H1 (cell line): ENCODE measurements around the gene ZBTB38. TPM values are rescaled to one million over a fixed set of nuclear protein-coding genes. Genes with fewer than 3 reads are reported as not detected.

ENCODE experiments used
- CTCF ChIA-PET: fragments of 300-600 bp; sonication (Branson Sonifier 250); formaldehyde crosslinking; loops from one replicate; lab custom pipeline; 2021; ENCODE audit not compliant: partially characterized antibody; lab: Charles Lee
- POLR2A ChIA-PET: fragments of 300-600 bp; sonication (Branson Sonifier 250); formaldehyde crosslinking; loops from one replicate; lab custom pipeline; 2021; ENCODE audit warnings: inconsistent platforms; ENCODE audit not compliant: partially characterized antibody; lab: Charles Lee
- DNase-seq, 2 experiments: peaks; one replicate each; pipeline versions ENCODE4 v3.0.0 to v3.0.0-alpha.2; 2010 to 2022; ENCODE audit warnings: low spot score in 2 of 2, low read depth in 1 of 2, mixed read lengths in 1 of 2
- FAIRE-seq: peaks from 2 replicates; lab custom pipeline; 2011; peaks lifted over from hg19 to GRCh38; lab: Jason Lieb, UNC
- H2AFZ ChIP-seq: 2 replicates; pipeline ENCODE4 v1.8.1; 2012; ENCODE audit warnings: low read length, inconsistent platforms
- H2AK5ac ChIP-seq: 2 replicates; pipeline ENCODE4 v1.6.1; 2013; ENCODE audit warnings: low read depth, low read length
- H2BK120ac ChIP-seq: replicated peaks from 2 replicates; pipeline ENCODE3; 2013; ENCODE audit warnings: low read depth, low read length, inconsistent platforms
- H2BK12ac ChIP-seq: 2 replicates; pipeline ENCODE4 v1.6.1; 2013; ENCODE audit warnings: low read depth, low read length
- H2BK15ac ChIP-seq: 2 replicates; pipeline ENCODE4 v1.6.1; 2013; ENCODE audit warnings: low read length
- H2BK20ac ChIP-seq: 2 replicates; pipeline ENCODE4 v1.6.1; 2013; ENCODE audit warnings: low read length
- H2BK5ac ChIP-seq: 2 replicates; pipeline ENCODE4 v1.6.1; 2013; ENCODE audit warnings: low read depth, low read length
- H3K14ac ChIP-seq: 2 replicates; pipeline ENCODE4 v1.6.1; 2013; ENCODE audit warnings: inconsistent platforms; ENCODE audit not compliant: insufficient read length
- H3K18ac ChIP-seq: 2 replicates; pipeline ENCODE4 v1.6.1; 2013; ENCODE audit warnings: low read length; ENCODE audit errors: extremely low read depth
- H3K23ac ChIP-seq: 2 replicates; pipeline ENCODE4 v1.6.1; 2013; ENCODE audit warnings: inconsistent platforms; ENCODE audit not compliant: insufficient read length
- H3K23me2 ChIP-seq: 2 replicates; pipeline ENCODE4 v1.6.1; 2013; ENCODE audit warnings: low read depth, low read length
- H3K27ac ChIP-seq: 2 replicates; pipeline ENCODE4 v1.6.1; 2011; ENCODE audit warnings: low read depth, low read length, inconsistent platforms
- H3K27me3 ChIP-seq, 4 experiments: replicated peaks in 1 of 4; 1 replicate in 1 of 4; 2 replicates in 3 of 4; pipeline versions ENCODE4 v1.6.1 to v1.8.1; 2011 to 2013; ENCODE audit warnings: low read length in 3 of 4, mild to moderate bottlenecking in 3 of 4, inconsistent platforms in 2 of 4, mixed read lengths in 2 of 4, moderate library complexity in 1 of 4; ENCODE audit not compliant: control insufficient read depth in 3 of 4, insufficient read depth in 3 of 4; ENCODE audit errors: extremely low read depth in 1 of 4
- H3K36me3 ChIP-seq, 4 experiments: 2 replicates each; pipeline versions ENCODE4 v1.6.1 to v1.8.1; 2011 to 2013; ENCODE audit warnings: mild to moderate bottlenecking in 4 of 4, low read length in 3 of 4, moderate library complexity in 2 of 4, control low read depth in 1 of 4, inconsistent platforms in 1 of 4; ENCODE audit not compliant: insufficient read depth in 4 of 4, control insufficient read depth in 2 of 4
- H3K4ac ChIP-seq: replicated peaks from 2 replicates; pipeline ENCODE3; 2013; ENCODE audit warnings: low read length, low read depth, mixed read lengths, inconsistent platforms; ENCODE audit not compliant: insufficient read length
- H3K4me1 ChIP-seq, 4 experiments: replicated peaks in 1 of 4; 1 replicate in 1 of 4; 2 replicates in 3 of 4; pipeline versions ENCODE4 v1.6.1 to v1.8.1; 2011 to 2013; ENCODE audit warnings: low read length in 3 of 4, inconsistent platforms in 2 of 4, mixed read lengths in 1 of 4; ENCODE audit not compliant: insufficient read depth in 4 of 4, control insufficient read depth in 3 of 4
- H3K4me2 ChIP-seq, 2 experiments: 2 replicates each; pipeline versions ENCODE4 v1.6.1 to v1.8.1; 2011 to 2013; ENCODE audit warnings: low read depth in 2 of 2, low read length in 2 of 2, control low read depth in 1 of 2, inconsistent platforms in 1 of 2, mild to moderate bottlenecking in 1 of 2; ENCODE audit not compliant: insufficient read depth in 1 of 2
- H3K4me3 ChIP-seq, 4 experiments: fragments of 200-600, 300-600 bp in 1 of 4; sonication (generic), shearing (Covaris generic), sonication (Bioruptor Twin) in 1 of 4; 2 replicates each; pipeline versions ENCODE4 v1.5.1 to v1.8.1; 2011 to 2016; ENCODE audit warnings: low read length in 4 of 4, low read depth in 3 of 4, control low read depth in 2 of 4, inconsistent platforms in 2 of 4, mild to moderate bottlenecking in 2 of 4, mixed read lengths in 1 of 4, moderate library complexity in 1 of 4; ENCODE audit not compliant: insufficient read depth in 2 of 4; ENCODE audit errors: extremely low read depth in 1 of 4
- H3K56ac ChIP-seq: replicated peaks from 2 replicates; pipeline ENCODE3; 2013; ENCODE audit warnings: low read depth, mild to moderate bottlenecking, mixed read lengths, low read length, inconsistent platforms; ENCODE audit not compliant: insufficient read length
- H3K79me1 ChIP-seq: 2 replicates; pipeline ENCODE4 v1.6.1; 2013; ENCODE audit warnings: low read depth, low read length, control low read depth
- H3K79me2 ChIP-seq, 2 experiments: 2 replicates each; pipeline versions ENCODE4 v1.6.1 to v1.8.1; 2012 to 2013; ENCODE audit warnings: low read length in 2 of 2, mild to moderate bottlenecking in 2 of 2, inconsistent platforms in 1 of 2; ENCODE audit not compliant: insufficient read depth in 2 of 2, control insufficient read depth in 1 of 2
- H3K9ac ChIP-seq, 4 experiments: replicated peaks in 1 of 4; 1 replicate in 1 of 4; 2 replicates in 3 of 4; pipeline versions ENCODE4 v1.6.1 to v1.8.1; 2011 to 2013; ENCODE audit warnings: low read depth in 3 of 4, low read length in 3 of 4, control low read depth in 2 of 4, mild to moderate bottlenecking in 2 of 4, moderate library complexity in 2 of 4, inconsistent platforms in 1 of 4; ENCODE audit errors: extremely low read depth in 1 of 4
- H3K9me3 ChIP-seq, 2 experiments: 2 replicates each; pipeline versions ENCODE4 v1.6.1 to v1.8.1; 2012 to 2013; ENCODE audit warnings: mild to moderate bottlenecking in 2 of 2, moderate library complexity in 2 of 2, control low read depth in 1 of 2, inconsistent platforms in 1 of 2, low read depth in 1 of 2, low read length in 1 of 2, mixed read lengths in 1 of 2; ENCODE audit not compliant: insufficient read depth in 2 of 2
- H4K20me1 ChIP-seq, 2 experiments: replicated peaks in 1 of 2; 2 replicates each; pipeline versions ENCODE3 to v1.8.1; 2011 to 2013; ENCODE audit warnings: inconsistent platforms in 2 of 2, low read length in 2 of 2, mild to moderate bottlenecking in 1 of 2; ENCODE audit not compliant: insufficient read depth in 2 of 2, control insufficient read depth in 1 of 2
- H4K5ac ChIP-seq: 2 replicates; pipeline ENCODE4 v1.6.1; 2013; ENCODE audit warnings: low read length, low read depth, mixed read lengths, inconsistent platforms; ENCODE audit not compliant: insufficient read length
- H4K8ac ChIP-seq: 2 replicates; pipeline ENCODE4 v1.8.0; 2013; ENCODE audit warnings: mild to moderate bottlenecking, moderate library complexity, low read length, inconsistent platforms; ENCODE audit not compliant: insufficient read depth; ENCODE audit errors: extremely low read depth
- H4K91ac ChIP-seq: replicated peaks from 2 replicates; pipeline ENCODE3; 2013; ENCODE audit warnings: low read length, mixed read lengths, inconsistent platforms; ENCODE audit not compliant: insufficient read length
- EZH2 ChIP-seq: fragments of 200-600 bp; sonication (generic); IDR thresholded peaks from 2 replicates; pipeline ENCODE4 v1.7.1; 2012; ENCODE audit warnings: low read depth, mild to moderate bottlenecking, moderate library complexity, low read length, inconsistent platforms; ENCODE audit not compliant: severe bottlenecking
- KDM4A ChIP-seq: IDR thresholded peaks from one replicate; pipeline ENCODE4 v1.7.1; 2012; ENCODE audit warnings: low read depth, mild to moderate bottlenecking, moderate library complexity, low read length, inconsistent platforms; ENCODE audit not compliant: severe bottlenecking
- MAFK ChIP-seq: IDR thresholded peaks from 2 replicates; pipeline ENCODE4 v1.6.1; 2012; ENCODE audit warnings: low read depth, mild to moderate bottlenecking, improper control_type of control experiment, low read length
- RXRA ChIP-seq: IDR thresholded peaks from 2 replicates; pipeline ENCODE4 v1.6.1; 2011; ENCODE audit warnings: low read depth, mild to moderate bottlenecking, low read length, moderate library complexity; ENCODE audit not compliant: insufficient read depth
- SIN3A ChIP-seq, 2 experiments: IDR thresholded peaks in 1 of 2; conservative IDR thresholded peaks in 1 of 2; 2 replicates each; pipeline ENCODE4 v1.6.1; 2011 to 2012; ENCODE audit warnings: low read length in 2 of 2, improper control_type of control experiment in 1 of 2, low read depth in 1 of 2, mild to moderate bottlenecking in 1 of 2
- WGBS, 2 experiments: shearing (Covaris generic) in 1 of 2; methylation state at CpG; one replicate each; pipeline versions ENCODE4 v1.1.6 to v1.1.7; 2013 to 2015; ENCODE audit warnings: low lambda C conversion rate in 2 of 2, mixed read lengths in 2 of 2, inconsistent platforms in 1 of 2, low coverage in 1 of 2, missing lambda C conversion rate in 1 of 2; ENCODE audit not compliant: insufficient replicate concordance in 2 of 2, insufficient coverage in 1 of 2, insufficient read length in 1 of 2; ENCODE audit errors: extremely low coverage in 1 of 2, missing lambda C conversion rate in 1 of 2; 5-methylcytosine and 5-hydroxymethylcytosine counted together
- polyA plus RNA-seq, 7 experiments: library from polyadenylated mRNA; depleted of rRNA in 3 of 7; stranded (reverse) in 5 of 7; unstranded in 2 of 7; fragments of >200 nt in 5 of 7; fragments of 200-250 nt in 2 of 7; gene quantifications; 1 replicate in 5 of 7; 2 replicates in 1 of 7; 4 replicates in 1 of 7; pipeline versions ENCODE4 v1.2.1 to v1.2.3, GENCODE V29; 2011 to 2013; ENCODE audit warnings: missing spikeins in 2 of 7, mixed read lengths in 2 of 7
- total RNA-seq: library from RNA; stranded (reverse); fragmentation: NEBNext Ultra II Directional; extraction: Animal tissue kit (Norgen Biotek cat#: 25700); gene quantifications from 2 replicates; pipeline ENCODE4 v1.2.1, GENCODE V29; 2021

The ZBTB38 gene
- total and polyA plus RNA-seq, 2 of the 8 experiments (the other 6 are each of a cell fraction or from before 2014, with no cell fraction given) = 4.4 to 10.5 TPM

- H3K18ac ChIP-seq = no peak overlapping the region
- H2BK20ac ChIP-seq = peak overlapping the region; percentile 49; the same call in 1 of the 2 replicates
- ChIA-PET CTCF (interaction anchor here (1.1 to 1.6 kb wide), 7 partner anchors 14 to 116 kb away, joined by 3 to 7 read pairs (median 5); no protein-coding TSS in a partner anchor), POLR2A (no interaction called here)
- H3K9me3 ChIP-seq = no peaks in the 10 kb centered on the region
- no peaks in the 10 kb centered on the region for H3K36me3 ChIP-seq
- 0 out of 2 replicates have a peak overlapping the region, but pooled peaks have one; percentile 84 for H2AK5ac ChIP-seq
- no peak overlapping the region for H3K9ac ChIP-seq
- TF ChIP-seq MAFK (no peak), KDM4A (no peak), EZH2 (no peak), SIN3A (conservative IDR thresholded peaks at IDR 0.05 in 1 of 2, IDR thresholded peaks at IDR 0.05 in 1 of 2; ENCODE audit: low read depth in 1 of 2, low read length in 2 of 2) (no peak), RXRA (no peak)
- no peak overlapping the region for H4K8ac ChIP-seq
- H3K23ac ChIP-seq = no peak overlapping the region
- no peak overlapping the region for H3K4me3 ChIP-seq
- H3K4ac ChIP-seq = no peak overlapping the region
- no peak overlapping the region for H3K56ac ChIP-seq
- H4K5ac ChIP-seq = no peak overlapping the region
- no peak overlapping the region for H3K4me2 ChIP-seq
- H3K23me2 ChIP-seq = no peaks in the 10 kb centered on the region
- no peak overlapping the region for H2BK120ac ChIP-seq
- no peak overlapping the region for H2BK15ac ChIP-seq
- H3K79me1 ChIP-seq = no peaks in the 10 kb centered on the region
- FAIRE-seq (no peak), DNase-seq (no peak)
- peak overlapping the region; percentile 93 for H4K91ac ChIP-seq
- H2BK5ac ChIP-seq = no peak overlapping the region
- H2AFZ ChIP-seq = peak overlapping the region; percentile 60; the same call in 1 of the 2 replicates
- H2BK12ac ChIP-seq = peak overlapping the region; percentile 93; the same call in 1 of the 2 replicates
- no peaks in the 10 kb centered on the region for H3K79me2 ChIP-seq
- WGBS, 2 experiments = 87% methylated on average over 5 of the region's 5 CpGs; no CpG with 5 or more reads in 1 of the 2 experiments
- H4K20me1 ChIP-seq = no peaks in the 10 kb centered on the region
- peaks cover 0 to 12% (median 6%) of the 10 kb centered on the region in 4 experiments; a peak in 6 of 7 replicates for H3K4me1 ChIP-seq
- no peaks in the 10 kb centered on the region for H3K27me3 ChIP-seq
- no peak overlapping the region for H3K27ac ChIP-seq
- H3K14ac ChIP-seq = no peak overlapping the region
Measured at GRCh38 chr3:141366285-141367037, 1.8 kb upstream of the ZBTB38 start.
